Fibroblast of mammary gland (primary cell): ENCODE results near the gene STXBP2.
A peak's percentile ranks its signal among the peaks of the same experiment; 100 is the strongest.

Experiments used
- DNase-seq: peaks from one replicate; pipeline ENCODE4 v3.0.0-alpha.2; 2010; ENCODE audit warnings: low read depth
- H3K4me3 ChIP-seq: 2 replicates; pipeline ENCODE4 v1.5.1; 2011; ENCODE audit warnings: low read depth, mild to moderate bottlenecking, low read length, moderate library complexity; ENCODE audit not compliant: control insufficient read depth
- TF ChIP-seq, protein P1 (sequence below): conservative IDR thresholded peaks from 2 replicates; pipeline ENCODE4 v1.5.1; 2011; ENCODE audit warnings: low read depth, low read length, inconsistent platforms; ENCODE audit not compliant: control insufficient read depth, insufficient read depth

The STXBP2 gene

DNA sequence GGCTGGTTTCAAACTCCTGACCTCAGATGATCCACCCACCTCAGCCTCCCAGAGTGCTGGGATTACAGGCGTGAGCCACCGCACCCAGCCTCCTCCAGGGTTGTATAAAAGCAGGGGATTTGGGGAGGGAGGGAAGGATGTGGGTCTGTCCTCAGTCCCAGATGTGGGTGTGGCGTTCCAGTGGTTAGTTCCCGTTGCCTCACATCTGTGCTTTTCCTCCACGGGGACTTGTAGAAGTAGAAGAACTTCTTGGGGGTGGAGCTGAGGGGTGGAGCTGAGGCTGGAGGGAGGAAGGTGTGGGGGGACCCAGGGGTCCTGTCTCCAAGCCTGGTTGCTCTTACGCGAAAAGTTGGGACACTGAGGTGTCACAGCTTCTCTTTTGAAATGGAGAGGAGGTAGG, 39.5 kb downstream of the STXBP2 start:
- TF ChIP-seq, protein P1, sequence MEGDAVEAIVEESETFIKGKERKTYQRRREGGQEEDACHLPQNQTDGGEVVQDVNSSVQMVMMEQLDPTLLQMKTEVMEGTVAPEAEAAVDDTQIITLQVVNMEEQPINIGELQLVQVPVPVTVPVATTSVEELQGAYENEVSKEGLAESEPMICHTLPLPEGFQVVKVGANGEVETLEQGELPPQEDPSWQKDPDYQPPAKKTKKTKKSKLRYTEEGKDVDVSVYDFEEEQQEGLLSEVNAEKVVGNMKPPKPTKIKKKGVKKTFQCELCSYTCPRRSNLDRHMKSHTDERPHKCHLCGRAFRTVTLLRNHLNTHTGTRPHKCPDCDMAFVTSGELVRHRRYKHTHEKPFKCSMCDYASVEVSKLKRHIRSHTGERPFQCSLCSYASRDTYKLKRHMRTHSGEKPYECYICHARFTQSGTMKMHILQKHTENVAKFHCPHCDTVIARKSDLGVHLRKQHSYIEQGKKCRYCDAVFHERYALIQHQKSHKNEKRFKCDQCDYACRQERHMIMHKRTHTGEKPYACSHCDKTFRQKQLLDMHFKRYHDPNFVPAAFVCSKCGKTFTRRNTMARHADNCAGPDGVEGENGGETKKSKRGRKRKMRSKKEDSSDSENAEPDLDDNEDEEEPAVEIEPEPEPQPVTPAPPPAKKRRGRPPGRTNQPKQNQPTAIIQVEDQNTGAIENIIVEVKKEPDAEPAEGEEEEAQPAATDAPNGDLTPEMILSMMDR, result no peak
- no peak for DNase-seq
- H3K4me3 ChIP-seq, result no peak overlapping the region

DNA sequence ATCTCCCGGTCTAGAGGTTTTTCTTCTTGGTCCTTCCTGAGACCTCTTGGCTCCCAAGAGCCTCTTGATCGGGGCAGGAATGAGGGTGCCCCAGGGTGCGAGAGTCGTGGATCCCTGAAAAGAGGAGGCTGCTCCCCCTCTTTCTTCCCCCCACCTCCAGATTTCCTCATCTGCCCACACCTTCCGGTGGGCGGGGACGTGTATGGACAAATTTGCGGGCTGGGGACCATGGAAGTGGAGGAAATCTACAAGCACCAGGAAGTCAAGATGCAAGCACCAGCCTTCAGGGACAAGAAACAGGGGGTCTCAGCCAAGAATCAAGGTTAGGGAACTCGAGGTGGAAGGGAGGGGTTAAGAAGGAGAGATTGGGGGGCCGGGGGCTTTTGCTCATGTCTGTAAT, 39.9 kb downstream of the STXBP2 start, which contains the start of gene MCEMP1:
Gene MCEMP1 (plus strand): TSS at position 237 of the 400 bp plus-strand sequence. CDS start 31 bp downstream, at position 268.
- no peak within 1 kb of the TSS for H3K4me3 ChIP-seq
- TF ChIP-seq, protein P1, result no peak
- no peak for DNase-seq

DNA sequence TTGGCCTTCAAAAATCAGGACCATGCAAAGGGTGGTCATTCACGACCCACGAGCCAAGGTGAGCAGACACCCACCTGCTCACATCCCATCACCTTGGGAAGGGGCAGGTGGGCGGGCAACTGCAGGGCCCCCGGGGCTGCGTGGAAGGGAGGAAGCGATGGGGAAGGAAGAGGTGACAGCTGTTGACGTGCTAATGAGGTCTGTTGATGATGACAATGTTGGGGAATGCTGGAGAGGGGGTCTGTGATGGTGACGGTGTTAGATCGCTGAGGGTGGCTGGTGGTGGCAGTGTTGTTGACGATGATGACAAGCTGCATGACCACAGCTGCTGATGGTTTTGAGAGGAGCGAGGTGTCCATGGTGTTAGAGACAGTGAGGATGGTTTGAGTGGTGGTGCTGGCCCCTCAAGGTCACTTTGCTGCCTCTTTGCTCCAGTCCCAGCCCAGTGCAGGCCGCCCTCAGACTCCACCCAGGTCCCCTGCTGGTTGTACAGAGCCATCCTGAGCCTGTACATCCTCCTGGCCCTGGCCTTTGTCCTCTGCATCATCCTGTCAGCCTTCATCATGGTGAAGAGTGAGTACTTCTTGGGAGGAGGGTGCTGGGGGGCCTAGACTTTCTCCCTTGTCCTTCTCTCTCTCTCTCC, 40.9 kb downstream of the STXBP2 start:
- H3K4me3 ChIP-seq, result no peak overlapping the region
- TF ChIP-seq, protein P1, result no peak
- no peak for DNase-seq

DNA sequence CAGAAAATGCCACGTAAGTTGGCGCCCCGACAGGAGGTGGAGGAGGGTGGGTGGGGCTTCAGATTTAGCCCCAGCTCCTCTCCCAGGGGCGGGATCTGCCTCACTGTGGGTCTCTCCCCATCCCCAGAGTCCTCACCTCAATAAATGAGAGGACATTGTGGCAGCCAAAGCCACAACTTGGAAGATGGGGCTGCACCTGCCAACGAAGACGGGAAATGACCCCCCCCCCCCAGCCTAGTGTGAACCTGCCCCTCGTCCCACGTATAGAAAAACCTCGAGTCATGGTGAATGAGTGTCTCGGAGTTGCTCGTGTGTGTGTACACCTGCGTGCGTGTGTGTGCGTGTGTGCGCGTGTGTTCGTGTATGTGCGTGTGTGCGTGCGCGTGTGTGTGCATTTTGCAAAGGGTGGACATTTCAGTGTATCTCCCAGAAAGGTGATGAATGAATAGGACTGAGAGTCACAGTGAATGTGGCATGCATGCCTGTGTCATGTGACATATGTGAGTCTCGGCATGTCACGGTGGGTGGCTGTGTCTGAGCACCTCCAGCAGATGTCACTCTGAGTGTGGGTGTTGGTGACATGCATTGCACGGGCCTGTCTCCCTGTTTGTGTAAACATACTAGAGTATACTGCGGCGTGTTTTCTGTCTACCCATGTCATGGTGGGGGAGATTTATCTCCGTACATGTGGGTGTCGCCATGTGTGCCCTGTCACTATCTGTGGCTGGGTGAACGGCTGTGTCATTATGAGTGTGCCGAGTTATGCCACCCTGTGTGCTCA, 42.3 kb downstream of the STXBP2 start:
- no peak overlapping the region for H3K4me3 ChIP-seq
- no peak for DNase-seq
- TF ChIP-seq, protein P1, result no peak

DNA sequence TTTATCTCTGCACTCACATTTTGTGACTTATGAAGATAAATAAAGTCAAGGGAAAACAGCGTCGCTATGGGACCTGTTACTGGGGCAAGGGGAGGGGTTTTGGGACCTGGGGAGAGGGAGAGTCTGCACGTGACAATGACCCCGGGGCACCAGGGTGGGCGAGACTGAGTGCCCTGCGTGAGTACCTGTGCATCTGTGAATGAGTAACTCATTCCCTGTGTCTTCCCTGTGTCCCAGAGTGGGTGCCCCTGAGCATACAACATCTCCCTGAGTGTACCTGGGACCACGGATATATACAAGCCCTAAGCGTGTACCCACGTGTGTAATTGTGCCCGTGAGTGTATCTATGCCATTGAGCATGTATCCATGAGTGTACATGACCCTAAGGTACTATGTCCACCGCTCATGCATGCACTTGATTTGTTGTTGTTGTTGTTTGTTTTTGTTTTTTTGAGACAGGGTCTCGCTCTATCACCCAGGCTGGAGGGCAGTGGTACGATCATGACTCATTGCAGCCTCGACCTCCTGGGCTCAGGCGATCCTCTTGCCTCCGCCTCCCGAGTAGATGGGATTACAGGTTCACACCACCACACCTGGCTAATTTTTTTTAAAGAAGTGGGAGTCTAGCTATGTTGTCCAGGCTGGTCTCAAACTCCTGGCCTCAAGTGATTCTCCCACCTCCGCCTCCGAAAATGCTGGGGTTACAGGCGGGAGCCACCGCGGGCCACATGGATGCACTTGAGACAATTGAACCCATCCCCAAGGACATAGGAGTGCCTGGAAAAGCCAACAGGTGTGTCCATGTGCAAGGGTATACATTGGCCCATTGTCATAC, 43.1 kb downstream of the STXBP2 start:
- H3K4me3 ChIP-seq, result peak overlapping the region; percentile 21
- no peak for DNase-seq
- TF ChIP-seq, protein P1, result no peak

DNA sequence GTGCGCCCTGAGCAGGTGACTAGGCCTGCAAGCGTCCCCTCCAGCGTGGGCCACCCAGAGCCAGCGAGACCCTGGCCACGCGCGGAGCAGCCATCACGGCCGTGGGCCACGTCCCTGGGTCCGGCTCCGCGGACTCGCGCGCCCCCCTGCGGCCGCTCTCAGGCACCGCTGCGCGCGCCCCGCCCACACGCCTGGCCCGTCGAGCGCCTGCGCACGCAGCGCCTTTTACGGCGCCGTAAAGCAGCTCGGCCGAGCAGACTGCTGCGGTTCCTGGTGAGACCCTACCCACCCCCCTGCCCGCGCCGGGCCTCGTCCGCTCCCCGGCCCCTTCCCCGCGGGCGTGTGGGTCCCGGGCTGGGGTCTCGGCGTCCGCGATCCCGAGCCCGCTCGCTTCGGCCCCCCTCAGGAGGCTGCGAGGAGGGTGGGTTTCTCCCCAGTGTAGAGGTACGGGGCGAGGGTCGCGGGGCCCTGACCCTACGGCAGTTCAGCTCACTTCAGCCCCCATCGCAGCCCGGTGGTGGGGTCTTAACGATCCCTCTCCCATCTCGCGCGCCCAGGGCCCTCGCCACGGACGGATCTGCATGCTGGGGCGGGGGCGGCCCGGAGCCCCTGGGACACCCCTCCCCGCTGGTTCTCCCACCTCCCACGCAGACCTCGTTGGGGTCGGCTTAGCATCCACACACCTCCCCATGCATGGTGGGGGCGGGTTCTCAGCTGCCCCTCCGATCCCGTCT, 43.9 kb downstream of the STXBP2 start, which contains the start of gene TRAPPC5:
Gene TRAPPC5 (plus strand): TSS at position 228 of the 734 bp plus-strand sequence. CDS start 1,421 bp downstream, outside the sequence.
- TF ChIP-seq, protein P1, result no peak
- H3K4me3 ChIP-seq, result peak within 1 kb of the TSS; percentile 84

More for the DNA sequence above, 43.9 kb downstream of the STXBP2 start, which contains the start of gene TRAPPC5:
- peak; percentile 72 for DNase-seq
